Measurements from ENCODE around the gene SEC14L1.

The SEC14L1 gene

DNA sequence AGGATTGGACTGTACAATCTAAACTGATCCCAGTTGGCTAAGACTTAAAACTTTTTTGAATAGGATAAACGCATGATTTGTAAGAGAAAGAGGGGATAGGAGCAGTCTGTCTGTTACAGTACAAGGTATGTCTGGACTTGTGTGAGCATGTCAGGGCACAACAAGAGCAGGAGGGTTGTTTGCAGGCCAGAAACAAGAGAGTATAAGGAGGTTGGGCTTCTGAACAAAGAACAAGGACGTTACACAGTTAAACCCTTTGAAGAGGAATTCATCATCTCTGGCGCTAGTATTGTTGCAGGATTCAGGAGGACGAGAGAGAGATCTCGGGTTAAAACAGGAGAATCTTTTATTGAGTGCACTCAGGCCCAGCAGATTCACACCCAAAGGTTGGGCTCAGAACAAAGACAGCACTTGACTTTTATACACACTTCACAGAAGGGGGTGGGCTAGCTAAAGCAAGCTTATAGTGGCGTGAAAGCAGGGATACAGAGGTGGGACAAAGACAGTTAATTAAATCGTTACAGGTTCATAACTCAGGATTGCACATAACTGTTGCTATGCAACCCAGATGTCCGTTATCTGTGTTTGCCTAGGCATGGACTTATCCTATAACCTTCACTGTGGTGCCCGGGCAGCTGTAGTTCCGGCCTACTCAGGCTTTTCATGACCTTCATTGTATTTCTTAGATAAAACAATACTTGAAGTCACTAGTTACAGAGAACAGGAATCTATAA is 34.3 kb downstream of the SEC14L1 start:
- 0 out of 2 replicates have a peak, but pooled peaks cover 4% of the 10 kb centered on the region for H3K36me3 ChIP-seq (ENCODE audit: insufficient read depth, low read length)
- H3K9me3 ChIP-seq (ENCODE audit: control insufficient read depth, insufficient read depth, low read length), result peaks cover 35% of the 10 kb centered on the region
- H3K9ac ChIP-seq (ENCODE audit: low read depth, low read length), result no peak overlapping the region
- no peaks in the 10 kb centered on the region for H3K4me1 ChIP-seq (ENCODE audit: insufficient read depth, low read length)

DNA sequence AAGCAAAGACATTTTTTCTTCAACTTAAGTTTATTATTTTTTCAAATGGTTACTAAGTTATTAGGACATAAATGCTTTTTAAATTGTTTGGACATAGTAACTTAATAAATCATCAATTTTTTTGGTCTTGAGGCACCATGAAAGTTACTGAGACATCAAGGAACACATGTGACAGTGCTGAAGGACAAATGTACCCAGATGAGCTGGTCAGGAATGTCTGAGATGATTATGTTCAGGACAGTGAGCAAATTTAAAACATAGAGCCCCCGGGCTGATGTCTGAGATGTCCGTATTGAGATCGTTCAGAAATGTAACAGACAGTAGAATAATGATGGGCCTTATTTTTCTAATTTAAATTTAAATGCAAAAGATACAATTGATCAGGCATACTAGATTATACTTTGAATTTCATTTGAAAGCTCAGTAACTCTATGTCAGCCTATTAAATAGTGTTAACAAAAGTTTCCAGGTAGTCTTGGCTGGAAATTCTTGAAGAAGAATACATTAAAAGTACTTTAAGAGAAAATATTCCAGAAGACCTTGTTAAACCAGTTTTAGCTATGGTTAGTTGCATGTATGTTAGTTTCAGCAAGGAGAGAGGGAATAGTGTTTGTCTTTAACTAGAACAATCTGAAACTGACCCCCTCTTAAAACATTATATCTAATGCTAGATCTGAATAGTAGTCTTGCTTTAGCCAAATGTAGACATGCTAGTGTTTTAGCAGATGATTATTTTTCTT is 36.4 kb downstream of the SEC14L1 start:
- Histone ChIP-seq H3K9ac (ENCODE audit: low read depth, low read length) (no peak overlapping the region), H3K9me3 (ENCODE audit: control insufficient read depth, insufficient read depth, low read length) (peaks cover 29% of the 10 kb centered on the region), H3K4me1 (ENCODE audit: insufficient read depth, low read length) (peaks cover 6% of the 10 kb centered on the region; the same call in 1 of the 2 replicates), H3K36me3 (ENCODE audit: insufficient read depth, low read length) (0 out of 2 replicates have a peak, but pooled peaks cover 4% of the 10 kb centered on the region)

DNA sequence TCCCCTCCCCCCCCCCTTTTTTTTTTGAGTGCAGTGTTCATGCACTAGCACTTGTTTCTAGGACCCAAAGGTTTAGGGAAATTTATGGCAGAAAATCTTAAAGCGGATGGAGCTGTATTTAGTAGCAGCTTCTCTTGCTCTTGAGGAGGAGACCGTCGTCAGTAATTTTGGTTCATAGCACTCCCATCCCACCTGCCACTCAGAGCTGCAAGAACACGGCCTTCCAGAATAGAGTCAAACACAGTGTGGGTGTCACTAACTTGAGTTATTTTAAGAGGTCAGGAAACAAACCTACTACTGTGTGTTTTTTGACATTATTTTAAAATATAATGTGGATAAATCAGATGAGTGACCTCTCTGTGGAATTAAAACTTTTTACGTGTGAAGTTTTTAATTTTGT is 37.3 kb downstream of the SEC14L1 start:
- H3K9ac ChIP-seq (ENCODE audit: low read depth, low read length), result no peak overlapping the region
- H3K36me3 ChIP-seq (ENCODE audit: insufficient read depth, low read length), result 0 out of 2 replicates have a peak, but pooled peaks cover 4% of the 10 kb centered on the region
- peaks cover 21% of the 10 kb centered on the region for H3K9me3 ChIP-seq (ENCODE audit: control insufficient read depth, insufficient read depth, low read length)
- peaks cover 10% of the 10 kb centered on the region; the same call in 1 of the 2 replicates for H3K4me1 ChIP-seq (ENCODE audit: insufficient read depth, low read length)

DNA sequence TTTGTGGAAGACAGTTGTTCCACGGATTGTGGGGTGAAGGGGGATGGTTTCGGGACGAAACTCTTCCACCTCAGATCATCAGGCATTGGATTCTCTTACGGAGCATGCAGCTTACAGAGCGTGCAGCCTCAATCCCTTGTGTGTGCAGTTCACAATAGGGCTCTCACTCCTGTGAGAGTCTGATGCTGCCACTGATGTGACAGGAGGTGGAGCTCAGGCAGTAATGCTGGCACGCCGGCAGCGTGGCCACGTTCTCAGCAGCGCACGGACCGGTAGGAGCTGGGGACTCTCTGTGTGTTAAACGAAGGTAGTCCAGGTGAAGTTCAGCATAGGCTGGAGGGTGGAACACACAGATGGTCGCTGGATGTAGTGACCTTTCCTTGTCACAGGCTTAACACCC is 37.8 kb downstream of the SEC14L1 start:
- Histone ChIP-seq H3K9me3 (ENCODE audit: control insufficient read depth, insufficient read depth, low read length) (peaks cover 17% of the 10 kb centered on the region), H3K36me3 (ENCODE audit: insufficient read depth, low read length) (0 out of 2 replicates have a peak, but pooled peaks cover 4% of the 10 kb centered on the region), H3K9ac (ENCODE audit: low read depth, low read length) (no peak overlapping the region), H3K4me1 (ENCODE audit: insufficient read depth, low read length) (peaks cover 10% of the 10 kb centered on the region; the same call in 1 of the 2 replicates)

DNA sequence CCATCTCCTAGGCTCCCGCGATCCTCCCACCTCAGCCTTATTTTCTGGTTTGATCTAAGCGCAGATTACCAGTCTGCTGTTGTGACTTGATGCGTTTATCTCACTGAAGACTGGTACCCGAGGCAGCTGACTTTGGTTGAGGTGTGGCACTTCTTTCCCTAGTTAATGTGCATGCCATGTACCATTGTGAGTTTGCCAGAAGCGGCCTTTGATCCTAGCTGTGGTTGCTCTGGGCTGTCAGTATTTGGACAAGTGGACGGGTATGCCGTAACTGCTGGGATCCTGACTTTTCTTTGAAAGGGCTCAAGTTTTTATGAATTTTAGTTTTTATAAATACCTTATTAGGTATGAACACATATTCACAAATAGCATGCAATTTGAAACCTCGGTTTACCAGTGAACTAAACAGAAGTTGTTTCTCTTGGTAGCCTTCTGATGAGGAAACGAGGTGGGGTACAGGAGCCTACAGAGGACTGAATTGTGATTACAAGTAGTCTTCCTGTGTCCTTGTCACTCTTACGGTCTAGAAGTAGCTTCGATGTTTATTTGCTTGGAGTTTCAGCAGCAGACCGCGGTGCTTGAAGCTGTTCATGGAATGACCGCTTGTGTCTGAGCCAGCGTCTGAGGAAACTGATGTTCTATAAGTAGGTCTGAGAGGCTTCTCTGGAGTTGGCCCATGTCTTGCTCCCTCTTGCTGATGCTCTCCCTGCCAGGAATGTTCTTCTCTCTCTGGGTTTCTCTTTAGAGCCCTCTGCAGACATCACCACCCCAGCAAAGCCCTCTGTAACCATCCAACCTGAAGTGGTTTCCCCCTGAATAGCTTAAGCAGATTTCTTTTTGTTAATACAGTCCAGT is 40.0 kb downstream of the SEC14L1 start:
- H3K4me1 ChIP-seq (ENCODE audit: insufficient read depth, low read length), result peaks cover 15% of the 10 kb centered on the region; the same call in 1 of the 2 replicates
- no peak overlapping the region for H3K9ac ChIP-seq (ENCODE audit: low read depth, low read length)
- no peaks in the 10 kb centered on the region for H3K36me3 ChIP-seq (ENCODE audit: insufficient read depth, low read length)
- H3K9me3 ChIP-seq (ENCODE audit: control insufficient read depth, insufficient read depth, low read length), result no peaks in the 10 kb centered on the region

DNA sequence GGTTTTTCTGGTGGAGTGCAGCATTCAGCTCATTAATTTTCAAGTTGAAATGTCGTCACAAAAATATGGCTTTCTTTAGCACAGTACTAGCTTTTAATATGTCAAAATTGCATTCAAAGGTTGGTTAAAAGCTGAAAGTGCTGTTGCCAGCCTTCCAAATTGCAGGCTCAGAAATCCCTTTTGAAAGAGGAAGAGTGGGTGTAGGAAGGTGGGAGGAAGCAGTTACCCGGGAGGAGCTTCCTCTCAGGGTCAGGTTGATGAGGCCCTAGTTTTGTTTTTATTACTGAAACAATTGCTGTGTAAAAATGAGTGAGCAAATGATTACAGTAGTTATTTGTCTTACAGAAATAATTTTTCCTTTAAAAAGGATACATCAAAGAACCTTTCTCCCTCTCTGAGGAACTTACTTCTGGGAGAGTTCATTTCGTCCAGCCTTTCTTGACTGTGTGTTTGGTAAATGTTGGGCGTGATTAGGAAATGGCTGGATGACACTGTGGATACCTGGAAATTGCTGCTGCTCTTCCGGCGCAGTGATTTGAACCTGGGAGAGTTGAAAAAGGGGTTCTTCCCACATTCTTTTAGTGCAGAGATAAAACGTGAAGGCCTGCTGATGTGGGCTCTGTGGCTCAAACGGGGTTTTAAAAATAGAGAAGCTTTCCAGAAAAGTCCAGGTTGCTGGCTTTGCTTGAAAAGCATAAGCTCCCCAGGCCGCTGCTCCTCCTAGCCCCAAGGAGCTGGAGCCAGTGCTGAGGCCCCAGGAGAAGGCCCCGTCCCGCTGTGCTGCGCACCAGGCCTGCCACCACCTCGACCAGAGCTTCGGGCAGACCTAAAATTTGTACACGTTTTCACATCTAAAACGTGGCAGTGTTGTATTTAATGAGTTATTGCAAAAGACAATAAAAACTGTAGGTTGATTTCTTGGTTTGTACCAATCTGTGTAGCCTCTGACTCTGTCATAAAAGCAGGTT is 41.7 kb downstream of the SEC14L1 start:
- no peak overlapping the region for H3K9ac ChIP-seq (ENCODE audit: low read depth, low read length)

DNA sequence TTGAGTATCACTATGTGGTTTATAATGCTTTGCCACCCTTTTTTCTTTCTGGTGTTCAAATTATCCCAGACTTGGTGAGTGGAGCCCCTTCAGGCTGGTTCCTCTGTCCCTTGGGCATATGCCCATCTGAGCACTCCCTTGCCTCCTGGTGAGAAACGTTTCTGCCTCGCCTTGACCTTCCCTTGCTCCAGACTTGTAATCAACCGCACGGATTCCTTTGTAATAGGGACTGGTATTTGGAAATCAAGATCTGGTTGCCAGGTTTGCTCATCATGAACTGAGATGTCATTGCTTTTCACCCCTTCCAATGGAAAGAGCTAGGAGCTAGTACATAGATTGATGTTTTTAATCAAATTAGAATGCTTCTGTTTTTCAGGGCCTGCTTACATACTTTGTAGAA is 43.7 kb downstream of the SEC14L1 start:
- H3K4me1 ChIP-seq (ENCODE audit: insufficient read depth, low read length), result peaks cover 19% of the 10 kb centered on the region; the same call in 1 of the 2 replicates

More for the DNA sequence above, 41.7 kb downstream of the SEC14L1 start:
- Histone ChIP-seq H3K4me1 (ENCODE audit: insufficient read depth, low read length) (peaks cover 19% of the 10 kb centered on the region; the same call in 1 of the 2 replicates), H3K9me3 (ENCODE audit: control insufficient read depth, insufficient read depth, low read length) (no peaks in the 10 kb centered on the region), H3K36me3 (ENCODE audit: insufficient read depth, low read length) (no peaks in the 10 kb centered on the region)

DNA sequence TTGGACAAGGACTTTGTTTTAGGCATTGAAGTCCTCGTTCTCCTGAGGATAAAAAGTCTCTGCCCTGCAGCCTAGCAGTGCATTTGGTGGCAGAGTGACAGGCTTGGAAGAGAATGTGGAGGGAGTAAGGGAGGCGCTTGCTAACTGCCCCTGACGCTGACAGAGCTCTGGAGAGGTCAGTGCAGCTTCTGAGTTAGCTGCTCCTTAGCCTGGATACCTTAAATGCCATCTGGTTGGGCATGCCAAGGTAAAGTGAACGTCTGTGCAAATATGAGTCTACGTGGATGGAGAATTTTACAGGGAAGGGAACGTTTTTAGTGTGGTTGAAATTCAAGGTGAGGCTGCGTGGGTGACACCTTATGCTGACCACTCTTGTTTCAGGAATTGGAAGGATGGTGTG is 44.4 kb downstream of the SEC14L1 start:
- no peaks in the 10 kb centered on the region for H3K36me3 ChIP-seq (ENCODE audit: insufficient read depth, low read length)
- no peak overlapping the region for H3K9ac ChIP-seq (ENCODE audit: low read depth, low read length)
- peaks cover 19% of the 10 kb centered on the region; the same call in 1 of the 2 replicates for H3K4me1 ChIP-seq (ENCODE audit: insufficient read depth, low read length)
- no peaks in the 10 kb centered on the region for H3K9me3 ChIP-seq (ENCODE audit: control insufficient read depth, insufficient read depth, low read length)

More for the DNA sequence above, 43.7 kb downstream of the SEC14L1 start:
- no peaks in the 10 kb centered on the region for H3K36me3 ChIP-seq (ENCODE audit: insufficient read depth, low read length)
- H3K9me3 ChIP-seq (ENCODE audit: control insufficient read depth, insufficient read depth, low read length), result no peaks in the 10 kb centered on the region
- no peak overlapping the region for H3K9ac ChIP-seq (ENCODE audit: low read depth, low read length)

DNA sequence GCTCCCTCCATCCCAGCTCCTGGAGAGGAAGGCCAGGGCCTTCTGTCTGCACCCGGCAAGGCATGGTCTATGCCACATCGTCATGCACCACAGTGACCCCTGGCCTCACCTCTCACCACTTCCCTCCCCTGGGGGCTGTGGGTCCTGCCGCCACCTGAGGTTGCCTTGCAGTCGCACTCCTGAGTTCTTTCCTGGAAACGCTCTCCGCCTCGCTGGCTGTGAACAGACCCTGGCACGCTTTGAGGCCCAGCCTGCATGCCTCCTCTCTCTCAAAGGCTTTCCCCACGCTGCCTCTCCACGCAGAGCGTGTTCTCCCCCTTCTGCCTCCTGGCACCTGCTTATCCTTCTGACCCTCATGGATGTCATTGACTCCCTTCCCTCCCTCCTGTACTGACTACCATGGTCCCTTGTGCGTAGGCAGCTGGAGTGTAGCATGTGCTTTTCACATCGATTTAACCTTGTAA is 45.4 kb downstream of the SEC14L1 start:
- H3K9me3 ChIP-seq (ENCODE audit: control insufficient read depth, insufficient read depth, low read length), result no peaks in the 10 kb centered on the region
- no peak overlapping the region for H3K9ac ChIP-seq (ENCODE audit: low read depth, low read length)
- H3K36me3 ChIP-seq (ENCODE audit: insufficient read depth, low read length), result no peaks in the 10 kb centered on the region
- peaks cover 19% of the 10 kb centered on the region; the same call in 1 of the 2 replicates for H3K4me1 ChIP-seq (ENCODE audit: insufficient read depth, low read length)

DNA sequence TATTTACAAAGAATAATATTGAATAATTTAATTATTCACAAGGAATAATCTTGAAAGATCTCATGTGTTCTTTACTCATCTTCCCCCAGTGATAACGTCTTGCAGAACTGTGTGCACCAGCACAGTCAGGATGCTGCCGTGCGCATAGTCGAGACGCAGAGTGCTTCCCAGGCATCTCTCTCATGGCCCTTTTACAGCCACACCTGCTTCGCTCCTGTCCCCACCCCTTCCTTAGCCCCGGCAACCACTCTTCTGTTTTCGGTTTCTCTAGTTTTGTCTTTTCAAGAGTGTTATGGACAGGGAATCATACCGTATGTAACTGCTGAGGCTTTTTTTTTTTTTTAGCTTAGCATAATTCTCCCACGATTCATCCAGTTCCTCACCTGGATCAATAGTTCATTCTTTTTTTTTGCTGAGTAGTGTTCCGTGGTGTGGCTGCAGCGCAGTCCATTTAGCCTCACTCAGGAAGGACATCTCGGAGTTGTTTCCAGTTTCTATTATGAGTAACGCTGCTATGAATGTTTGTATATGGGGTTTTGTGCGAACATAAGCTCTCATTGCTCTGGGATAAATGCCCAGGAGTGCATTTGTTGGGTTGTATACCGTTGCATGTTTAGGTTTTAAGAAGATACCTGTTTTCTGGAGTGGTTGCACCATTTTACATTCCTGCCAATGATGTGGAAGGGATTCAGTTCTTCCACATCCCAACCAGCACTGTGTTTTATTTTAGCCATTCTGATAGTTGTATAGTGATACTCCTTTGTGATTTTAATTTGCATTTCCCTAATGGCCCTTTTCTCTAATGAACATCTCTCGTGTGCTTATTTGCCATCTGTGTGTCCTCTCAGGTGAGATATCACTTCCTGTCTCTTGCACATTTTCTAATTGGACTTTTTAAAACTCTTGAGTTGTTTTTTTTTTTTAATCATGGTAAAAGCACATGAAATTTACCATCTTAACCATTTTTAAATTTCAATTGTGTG is 47.6 kb downstream of the SEC14L1 start:
- Histone ChIP-seq H3K4me1 (ENCODE audit: insufficient read depth, low read length) (0 out of 2 replicates have a peak, but pooled peaks cover 9% of the 10 kb centered on the region), H3K9me3 (ENCODE audit: control insufficient read depth, insufficient read depth, low read length) (no peaks in the 10 kb centered on the region), H3K9ac (ENCODE audit: low read depth, low read length) (no peak overlapping the region), H3K36me3 (ENCODE audit: insufficient read depth, low read length) (no peaks in the 10 kb centered on the region)

DNA sequence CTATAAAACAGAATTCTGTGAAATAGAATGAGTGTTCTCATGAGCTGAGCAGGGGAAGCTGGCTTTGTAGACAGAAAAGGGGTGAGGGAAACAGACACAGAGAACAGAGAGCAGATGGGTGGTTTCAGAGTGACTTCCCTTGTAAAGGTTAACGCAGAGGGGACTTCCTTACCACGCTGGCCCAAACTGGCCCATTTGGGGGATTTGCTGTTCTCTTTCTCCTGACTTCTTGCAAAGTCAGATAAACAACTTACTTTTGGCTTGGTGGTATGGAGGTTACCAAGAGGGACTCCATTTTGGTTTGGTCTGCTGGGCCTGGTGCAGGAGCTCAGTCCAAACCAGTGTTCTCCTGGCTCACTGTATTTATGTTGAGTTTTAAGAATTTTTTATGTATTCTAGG is 48.4 kb downstream of the SEC14L1 start:
- Histone ChIP-seq H3K9me3 (ENCODE audit: control insufficient read depth, insufficient read depth, low read length) (no peaks in the 10 kb centered on the region), H3K4me1 (ENCODE audit: insufficient read depth, low read length) (0 out of 2 replicates have a peak, but pooled peaks cover 9% of the 10 kb centered on the region), H3K36me3 (ENCODE audit: insufficient read depth, low read length) (no peaks in the 10 kb centered on the region), H3K9ac (ENCODE audit: low read depth, low read length) (no peak overlapping the region)

DNA sequence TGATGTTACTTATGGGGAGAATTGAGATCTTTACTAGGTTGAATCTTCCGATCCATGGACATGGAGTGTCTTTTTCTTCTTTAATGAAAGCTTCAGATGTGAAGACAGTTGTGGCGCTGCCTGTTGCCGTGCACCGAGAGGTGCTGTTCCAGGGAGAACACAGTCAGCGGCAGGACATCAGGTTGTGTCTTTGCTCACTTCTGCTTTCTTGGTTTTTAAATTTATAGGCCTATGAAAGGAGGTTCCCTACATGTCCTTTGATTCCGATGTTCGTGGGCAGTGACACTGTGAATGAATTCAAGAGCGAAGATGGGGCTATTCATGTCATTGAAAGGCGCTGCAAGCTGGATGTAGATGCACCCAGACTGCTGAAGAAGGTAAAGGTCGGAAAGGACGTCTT is 49.8 kb downstream of the SEC14L1 start:
- Histone ChIP-seq H3K9me3 (ENCODE audit: control insufficient read depth, insufficient read depth, low read length) (no peaks in the 10 kb centered on the region), H3K36me3 (ENCODE audit: insufficient read depth, low read length) (peaks cover under 1% of the 10 kb centered on the region; the same call in 1 of the 2 replicates), H3K4me1 (ENCODE audit: insufficient read depth, low read length) (0 out of 2 replicates have a peak, but pooled peaks cover 6% of the 10 kb centered on the region), H3K9ac (ENCODE audit: low read depth, low read length) (no peak overlapping the region)

Data from ES-I3 (cell line).